GM13977 (cell line): ENCODE results near the gene GABRB2.
"Not testable (repeated sequence)": the region's sequence is repeated elsewhere in the genome, so short reads cannot be mapped to it uniquely, and the experiment has no call there.

Source experiments
- DNase-seq: peaks from one replicate; pipeline ENCODE4 v3.0.0; 2012; ENCODE audit warnings: low spot score
- in situ Hi-C: fragments of 300-500 bp; cut with MboI; formaldehyde crosslinking; loops from one replicate; pipeline ENCODE4 v1.12.0; 2022; ENCODE audit warnings: low sequenced_read_pairs, low pct_unique_long_range_greater_than_20kb, mixed read lengths, inconsistent platforms; ENCODE audit not compliant: unreplicated experiment
- TF ChIP-seq, protein P1 (sequence below): IDR thresholded peaks from 2 replicates; pipeline ENCODE4 v1.5.1; 2012; ENCODE audit warnings: mild to moderate bottlenecking, control low read depth; ENCODE audit not compliant: insufficient read depth; ENCODE audit errors: extremely low read depth, missing control alignments

GABRB2 gene

DNA sequence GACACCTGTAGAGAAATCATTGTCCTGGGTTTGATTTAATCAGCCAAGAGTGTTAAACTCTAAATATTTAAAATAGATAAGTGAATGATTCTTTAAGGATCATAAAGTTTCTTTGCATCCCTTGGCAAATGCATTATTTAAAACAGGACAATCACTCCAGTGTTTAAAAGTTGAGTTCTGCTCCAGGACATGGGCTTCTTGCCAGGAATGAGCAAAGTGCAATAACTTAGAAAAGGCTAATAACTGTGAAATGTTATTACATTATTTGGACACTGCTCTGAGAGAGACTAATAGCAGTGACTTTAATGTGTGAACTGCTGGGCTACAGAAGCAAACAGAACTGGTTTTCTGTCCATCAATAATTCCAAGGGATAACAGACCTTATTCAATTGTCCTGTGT lies 283.3 kb downstream of the GABRB2 start:
- TF ChIP-seq, protein P1, sequence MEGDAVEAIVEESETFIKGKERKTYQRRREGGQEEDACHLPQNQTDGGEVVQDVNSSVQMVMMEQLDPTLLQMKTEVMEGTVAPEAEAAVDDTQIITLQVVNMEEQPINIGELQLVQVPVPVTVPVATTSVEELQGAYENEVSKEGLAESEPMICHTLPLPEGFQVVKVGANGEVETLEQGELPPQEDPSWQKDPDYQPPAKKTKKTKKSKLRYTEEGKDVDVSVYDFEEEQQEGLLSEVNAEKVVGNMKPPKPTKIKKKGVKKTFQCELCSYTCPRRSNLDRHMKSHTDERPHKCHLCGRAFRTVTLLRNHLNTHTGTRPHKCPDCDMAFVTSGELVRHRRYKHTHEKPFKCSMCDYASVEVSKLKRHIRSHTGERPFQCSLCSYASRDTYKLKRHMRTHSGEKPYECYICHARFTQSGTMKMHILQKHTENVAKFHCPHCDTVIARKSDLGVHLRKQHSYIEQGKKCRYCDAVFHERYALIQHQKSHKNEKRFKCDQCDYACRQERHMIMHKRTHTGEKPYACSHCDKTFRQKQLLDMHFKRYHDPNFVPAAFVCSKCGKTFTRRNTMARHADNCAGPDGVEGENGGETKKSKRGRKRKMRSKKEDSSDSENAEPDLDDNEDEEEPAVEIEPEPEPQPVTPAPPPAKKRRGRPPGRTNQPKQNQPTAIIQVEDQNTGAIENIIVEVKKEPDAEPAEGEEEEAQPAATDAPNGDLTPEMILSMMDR: no peak
- in situ Hi-C loops: no loop called here
- DNase-seq: no peak

DNA sequence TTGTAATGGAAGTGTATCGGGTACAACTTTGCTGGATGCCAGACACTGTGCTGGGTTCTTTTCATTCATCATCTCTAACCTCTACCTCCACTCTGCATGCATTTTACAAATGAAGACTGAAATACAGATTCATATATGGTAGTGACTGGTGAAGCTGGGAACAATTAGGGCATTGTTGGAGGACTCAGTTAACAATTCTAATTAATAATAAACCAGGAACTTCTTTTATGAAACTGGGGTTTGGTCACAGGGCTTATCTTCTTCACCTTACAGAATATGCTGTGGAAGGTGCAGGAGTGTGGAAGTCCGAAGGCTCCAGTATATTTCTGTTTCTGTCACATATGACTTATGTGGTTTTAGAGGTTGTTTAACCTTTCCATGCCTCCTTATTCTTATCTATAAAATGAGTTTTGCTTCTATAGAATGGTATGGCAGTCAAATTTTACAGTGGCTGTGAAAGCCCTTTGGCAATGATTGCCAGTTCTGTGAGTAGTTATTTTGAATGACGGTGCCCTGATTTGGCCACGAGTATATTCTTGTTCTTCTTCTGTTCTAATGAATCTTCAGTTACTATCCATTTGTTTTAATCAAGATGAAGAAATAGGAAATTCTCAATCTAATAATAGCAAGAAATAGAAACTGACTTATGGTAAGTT lies 284.7 kb downstream of the GABRB2 start:
- TF ChIP-seq, protein P1: no peak
- DNase-seq: no peak
- in situ Hi-C loops: no loop called here

DNA sequence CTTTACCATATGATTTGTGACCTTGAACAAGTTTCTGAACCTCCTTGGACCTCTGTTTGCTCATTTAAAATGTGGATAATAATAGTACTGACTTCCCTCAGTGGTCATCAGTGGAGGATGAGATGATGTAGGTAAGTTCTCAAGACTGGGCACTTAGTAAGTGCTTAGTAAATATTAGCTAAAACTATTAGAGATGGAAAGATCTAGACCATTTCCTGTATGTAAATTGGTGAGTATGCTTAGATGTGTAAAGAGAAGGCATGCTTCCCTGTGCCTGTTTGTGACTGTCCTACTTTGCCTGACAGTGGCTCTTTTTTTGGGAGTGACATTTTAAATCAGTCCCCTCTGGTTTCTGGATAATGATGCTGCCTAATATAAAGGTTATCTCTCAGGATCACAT lies 288.1 kb downstream of the GABRB2 start:
- TF ChIP-seq, protein P1: no peak
- in situ Hi-C loops: no loop called here
- DNase-seq: no peak

DNA sequence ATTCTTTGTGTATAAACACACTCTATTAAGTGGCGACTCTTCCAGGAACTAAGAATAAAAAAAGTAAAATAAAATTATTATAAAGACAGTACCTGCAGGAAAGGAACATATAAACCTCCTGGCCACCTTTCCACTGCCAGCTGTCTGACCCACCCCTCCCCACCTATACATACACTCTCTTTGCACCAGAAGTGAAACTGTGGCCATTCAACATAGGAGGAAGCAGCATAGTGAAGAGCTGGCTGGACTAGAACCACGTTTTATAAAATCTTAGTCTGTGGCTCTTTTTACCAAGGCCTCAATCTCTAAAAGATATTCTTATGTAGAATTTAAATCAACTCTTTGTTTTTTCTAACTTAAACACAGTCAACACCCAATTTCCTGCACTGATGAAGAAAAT lies 289.6 kb downstream of the GABRB2 start:
- no peak for DNase-seq
- TF ChIP-seq, protein P1: no peak
- in situ Hi-C loops: no loop called here

DNA sequence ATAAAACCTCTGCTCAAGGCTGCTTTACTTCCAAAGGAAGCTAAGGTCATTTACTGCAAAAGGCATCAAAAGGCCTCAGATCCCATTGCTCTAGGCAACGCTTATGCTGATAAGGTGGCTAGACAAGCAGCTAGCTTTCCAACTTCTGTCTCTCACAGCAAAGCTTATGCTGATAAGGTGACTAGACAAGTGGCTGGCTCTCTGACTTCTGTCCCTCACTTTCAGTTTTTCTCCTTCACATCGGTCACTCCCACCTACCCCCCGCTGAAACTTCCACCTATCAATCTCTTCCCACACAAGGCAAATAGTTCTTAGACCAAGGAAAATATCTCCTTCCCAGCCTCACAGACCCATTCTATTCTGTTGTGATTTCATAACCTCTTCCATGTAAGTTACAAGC lies 293.6 kb downstream of the GABRB2 start:
- DNase-seq, in situ Hi-C loops: not testable (repeated sequence)

DNA sequence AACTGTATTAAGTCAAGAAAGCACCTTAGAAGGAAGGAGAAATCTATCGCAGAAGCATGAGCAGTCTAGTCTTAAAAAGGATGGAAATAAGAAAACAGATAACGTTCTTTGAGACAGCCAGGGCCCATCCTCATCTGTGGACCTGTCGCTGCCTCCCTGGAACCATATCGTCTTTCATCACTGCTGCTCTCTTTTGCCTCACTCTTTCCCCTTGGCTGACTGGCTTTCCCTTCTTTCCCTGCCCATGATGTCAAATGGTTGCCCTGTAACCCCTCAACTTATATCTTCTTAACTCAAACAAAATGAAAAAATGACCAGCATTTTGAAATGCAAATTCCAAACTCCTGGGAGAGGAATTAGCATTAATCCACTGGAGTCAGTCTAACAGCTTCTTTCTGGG lies 299.8 kb downstream of the GABRB2 start:
- TF ChIP-seq, protein P1: no peak
- no peak for DNase-seq
- in situ Hi-C loops: no loop called here

DNA sequence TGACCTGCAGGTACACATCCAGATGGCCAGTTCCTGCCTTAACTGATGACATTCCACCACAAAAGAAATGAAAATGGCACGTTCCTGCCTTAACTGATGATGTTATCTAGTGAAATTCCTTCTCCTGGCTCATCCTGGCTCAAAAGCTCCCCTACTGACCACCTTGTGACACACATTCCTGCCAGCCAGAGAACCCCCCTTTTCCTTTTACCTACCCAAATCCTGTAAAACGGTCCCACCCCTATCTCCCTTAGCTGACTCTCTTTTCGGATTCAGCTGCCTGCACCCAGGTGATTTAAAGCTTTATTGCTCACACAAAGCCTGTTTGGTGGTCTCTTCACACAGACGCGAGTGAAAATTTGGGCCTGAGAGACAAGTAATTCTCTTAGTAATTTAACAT lies 300.7 kb downstream of the GABRB2 start:
- in situ Hi-C loops: not testable (repeated sequence)

More for the DNA sequence above, 300.7 kb downstream of the GABRB2 start:
- not testable (repeated sequence) for DNase-seq
